SK-N-SH treated with all-trans-retinoic acid at 6 μM for 48 hours (cell line): ENCODE results near the gene CRIP3.

Experiments used
- ATAC-seq: fragments of 200-7000 bp; cut with Tn5 transposase; 3 replicates; pipeline ENCODE4 v1.9.1; 2020; ENCODE audit warnings: mild to moderate bottlenecking, moderate library complexity
- ARNTL ChIP-seq: fragments of 450-650 bp; formaldehyde crosslinking; IDR thresholded peaks from 2 replicates; pipeline ENCODE4 v1.5.0; 2020; ENCODE audit warnings: low read depth, mild to moderate bottlenecking, moderate library complexity, borderline replicate concordance
- BACH2 ChIP-seq: fragments of 250-450 bp; sonication (Bioruptor Pico); IDR thresholded peaks from 2 replicates; pipeline ENCODE4 v1.9.0; 2021; ENCODE audit warnings: mild to moderate bottlenecking, borderline replicate concordance
- CSDC2 ChIP-seq: fragments of 250-450 bp; sonication (Bioruptor Pico); IDR thresholded peaks from 2 replicates; pipeline ENCODE4 v1.5.0; 2020; ENCODE audit warnings: mild to moderate bottlenecking, moderate library complexity
- ESRRG ChIP-seq: fragments of 250-450 bp; sonication (Bioruptor Pico); IDR thresholded peaks from 2 replicates; pipeline ENCODE4 v1.6.1; 2021; ENCODE audit warnings: mild to moderate bottlenecking
- GLIS3 ChIP-seq: fragments of 250-450 bp; sonication (Bioruptor Pico); IDR thresholded peaks from 2 replicates; pipeline ENCODE4 v1.5.0; 2020; ENCODE audit warnings: mild to moderate bottlenecking, moderate library complexity
- ISL1 ChIP-seq: fragments of 250-450 bp; sonication (Bioruptor Pico); IDR thresholded peaks from 2 replicates; pipeline ENCODE4 v2.1.2; 2022; ENCODE audit warnings: mild to moderate bottlenecking, moderate library complexity
- OSR1 ChIP-seq: fragments of 250-450 bp; sonication (Bioruptor Pico); IDR thresholded peaks from 2 replicates; pipeline ENCODE4 v1.8.0; 2022; ENCODE audit warnings: moderate library complexity, mild to moderate bottlenecking, inconsistent platforms
- PPARA ChIP-seq: fragments of 250-450 bp; sonication (Bioruptor Pico); IDR thresholded peaks from 2 replicates; pipeline ENCODE4 v1.5.0; 2020; ENCODE audit warnings: mild to moderate bottlenecking, borderline replicate concordance
- RARB ChIP-seq: fragments of 250-450 bp; sonication (Bioruptor Pico); IDR thresholded peaks from 2 replicates; pipeline ENCODE4 v1.8.0; 2021; ENCODE audit warnings: mild to moderate bottlenecking, moderate library complexity
- SNAI2 ChIP-seq: fragments of 250-450 bp; sonication (Bioruptor Pico); IDR thresholded peaks from 2 replicates; pipeline ENCODE4 v1.5.0; 2020; ENCODE audit warnings: mild to moderate bottlenecking, moderate library complexity
- TOX ChIP-seq: fragments of 250-450 bp; sonication (Bioruptor Pico); IDR thresholded peaks from 2 replicates; pipeline ENCODE4 v1.8.0; 2021; ENCODE audit warnings: mild to moderate bottlenecking, moderate library complexity, borderline replicate concordance
- ZC3H10 ChIP-seq: fragments of 250-450 bp; sonication (Bioruptor Pico); IDR thresholded peaks from 2 replicates; pipeline ENCODE4 v1.5.1; 2021; ENCODE audit warnings: mild to moderate bottlenecking, moderate library complexity
- ZFP3 ChIP-seq: fragments of 250-450 bp; sonication (Bioruptor Pico); IDR thresholded peaks from 2 replicates; pipeline ENCODE4 v1.5.0; 2020; ENCODE audit warnings: mild to moderate bottlenecking, moderate library complexity
- ZFP30 ChIP-seq: fragments of 450-650 bp; formaldehyde crosslinking; IDR thresholded peaks from 2 replicates; pipeline ENCODE4 v1.5.0; 2022; ENCODE audit warnings: mild to moderate bottlenecking, moderate library complexity
- ZNF565 ChIP-seq: fragments of 450-650 bp; formaldehyde crosslinking; conservative IDR thresholded peaks from 2 replicates; pipeline ENCODE4 v1.5.0; 2020; ENCODE audit warnings: low read depth, mild to moderate bottlenecking, moderate library complexity
- ZNF8 ChIP-seq: fragments of 450-650 bp; formaldehyde crosslinking; IDR thresholded peaks from 2 replicates; pipeline ENCODE4 v1.5.0; 2020; ENCODE audit warnings: mild to moderate bottlenecking, moderate library complexity
- TF ChIP-seq, protein P1 (sequence below): fragments of 250-450 bp; sonication (Bioruptor Pico); IDR thresholded peaks from 2 replicates; pipeline ENCODE4 v1.5.1; 2020; ENCODE audit warnings: low read depth, mild to moderate bottlenecking, moderate library complexity
- TF ChIP-seq, protein P2 (sequence below): fragments of 250-450 bp; sonication (Bioruptor Pico); IDR thresholded peaks from 2 replicates; pipeline ENCODE4 v1.8.0; 2020; ENCODE audit warnings: mild to moderate bottlenecking, moderate library complexity, borderline replicate concordance
- TF ChIP-seq, protein P3 (sequence below): fragments of 250-450 bp; sonication (Bioruptor Pico); IDR thresholded peaks from 2 replicates; pipeline ENCODE4 v1.8.0; 2021; ENCODE audit warnings: low read depth, mild to moderate bottlenecking, moderate library complexity, borderline replicate concordance
- TF ChIP-seq, protein P4 (sequence below): fragments of 250-450 bp; sonication (Bioruptor Pico); IDR thresholded peaks from 2 replicates; pipeline ENCODE4 v1.5.0; 2020; ENCODE audit warnings: mild to moderate bottlenecking, moderate library complexity
- TF ChIP-seq, protein P5 (sequence below): fragments of 250-450 bp; sonication (Bioruptor Pico); IDR thresholded peaks from 2 replicates; pipeline ENCODE4 v1.5.1; 2021; ENCODE audit warnings: mild to moderate bottlenecking, moderate library complexity

The CRIP3 gene

DNA sequence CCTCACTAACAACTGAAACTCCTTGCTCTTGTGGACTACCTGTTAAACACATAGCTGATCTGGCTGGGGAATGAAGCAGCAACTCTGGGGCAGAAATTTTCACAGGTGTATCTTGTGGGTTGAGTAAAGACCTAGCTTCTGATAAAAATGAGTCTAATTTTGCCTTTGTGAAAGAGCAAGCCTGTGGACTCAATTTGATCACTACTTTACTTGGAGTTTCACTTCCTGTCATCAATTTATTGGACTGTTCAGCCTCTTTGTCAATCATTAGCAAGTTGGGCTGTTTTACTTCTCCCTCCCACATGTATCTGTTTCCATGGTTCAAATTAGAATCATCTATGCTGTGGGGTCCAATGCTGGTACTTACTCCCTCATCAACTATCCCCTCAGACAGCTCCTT, 29.6 kb upstream of the CRIP3 start:
- ATAC-seq = no peak
- TF ChIP-seq OSR1 = no peak
- no peak for TF ChIP-seq GLIS3
- TF ChIP-seq, protein P1, sequence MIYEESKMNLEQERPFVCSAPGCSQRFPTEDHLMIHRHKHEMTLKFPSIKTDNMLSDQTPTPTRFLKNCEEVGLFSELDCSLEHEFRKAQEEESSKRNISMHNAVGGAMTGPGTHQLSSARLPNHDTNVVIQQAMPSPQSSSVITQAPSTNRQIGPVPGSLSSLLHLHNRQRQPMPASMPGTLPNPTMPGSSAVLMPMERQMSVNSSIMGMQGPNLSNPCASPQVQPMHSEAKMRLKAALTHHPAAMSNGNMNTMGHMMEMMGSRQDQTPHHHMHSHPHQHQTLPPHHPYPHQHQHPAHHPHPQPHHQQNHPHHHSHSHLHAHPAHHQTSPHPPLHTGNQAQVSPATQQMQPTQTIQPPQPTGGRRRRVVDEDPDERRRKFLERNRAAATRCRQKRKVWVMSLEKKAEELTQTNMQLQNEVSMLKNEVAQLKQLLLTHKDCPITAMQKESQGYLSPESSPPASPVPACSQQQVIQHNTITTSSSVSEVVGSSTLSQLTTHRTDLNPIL = no peak
- TF ChIP-seq, protein P2, sequence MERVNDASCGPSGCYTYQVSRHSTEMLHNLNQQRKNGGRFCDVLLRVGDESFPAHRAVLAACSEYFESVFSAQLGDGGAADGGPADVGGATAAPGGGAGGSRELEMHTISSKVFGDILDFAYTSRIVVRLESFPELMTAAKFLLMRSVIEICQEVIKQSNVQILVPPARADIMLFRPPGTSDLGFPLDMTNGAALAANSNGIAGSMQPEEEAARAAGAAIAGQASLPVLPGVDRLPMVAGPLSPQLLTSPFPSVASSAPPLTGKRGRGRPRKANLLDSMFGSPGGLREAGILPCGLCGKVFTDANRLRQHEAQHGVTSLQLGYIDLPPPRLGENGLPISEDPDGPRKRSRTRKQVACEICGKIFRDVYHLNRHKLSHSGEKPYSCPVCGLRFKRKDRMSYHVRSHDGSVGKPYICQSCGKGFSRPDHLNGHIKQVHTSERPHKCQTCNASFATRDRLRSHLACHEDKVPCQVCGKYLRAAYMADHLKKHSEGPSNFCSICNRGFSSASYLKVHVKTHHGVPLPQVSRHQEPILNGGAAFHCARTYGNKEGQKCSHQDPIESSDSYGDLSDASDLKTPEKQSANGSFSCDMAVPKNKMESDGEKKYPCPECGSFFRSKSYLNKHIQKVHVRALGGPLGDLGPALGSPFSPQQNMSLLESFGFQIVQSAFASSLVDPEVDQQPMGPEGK (CRISPR knock-in tag) = no peak
- no peak for TF ChIP-seq ZFP3 (CRISPR knock-in tag)
- no peak for TF ChIP-seq ZNF565 (CRISPR knock-in tag)
- TF ChIP-seq BACH2 = no peak
- TF ChIP-seq ZNF8 = no peak
- no peak for TF ChIP-seq TOX (CRISPR knock-in tag)
- TF ChIP-seq ESRRG (CRISPR knock-in tag) = no peak
- TF ChIP-seq CSDC2 = no peak
- TF ChIP-seq RARB (CRISPR knock-in tag) = no peak
- TF ChIP-seq PPARA (CRISPR knock-in tag) = no peak
- no peak for TF ChIP-seq ZC3H10 (CRISPR knock-in tag)
- TF ChIP-seq ARNTL (CRISPR knock-in tag) = no peak
- no peak for TF ChIP-seq ISL1 (CRISPR knock-in tag)
- TF ChIP-seq, protein P3, sequence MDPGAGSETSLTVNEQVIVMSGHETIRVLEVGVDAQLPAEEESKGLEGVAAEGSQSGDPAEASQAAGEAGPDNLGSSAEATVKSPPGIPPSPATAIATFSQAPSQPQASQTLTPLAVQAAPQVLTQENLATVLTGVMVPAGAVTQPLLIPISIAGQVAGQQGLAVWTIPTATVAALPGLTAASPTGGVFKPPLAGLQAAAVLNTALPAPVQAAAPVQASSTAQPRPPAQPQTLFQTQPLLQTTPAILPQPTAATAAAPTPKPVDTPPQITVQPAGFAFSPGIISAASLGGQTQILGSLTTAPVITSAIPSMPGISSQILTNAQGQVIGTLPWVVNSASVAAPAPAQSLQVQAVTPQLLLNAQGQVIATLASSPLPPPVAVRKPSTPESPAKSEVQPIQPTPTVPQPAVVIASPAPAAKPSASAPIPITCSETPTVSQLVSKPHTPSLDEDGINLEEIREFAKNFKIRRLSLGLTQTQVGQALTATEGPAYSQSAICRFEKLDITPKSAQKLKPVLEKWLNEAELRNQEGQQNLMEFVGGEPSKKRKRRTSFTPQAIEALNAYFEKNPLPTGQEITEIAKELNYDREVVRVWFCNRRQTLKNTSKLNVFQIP (CRISPR knock-in tag) = no peak
- TF ChIP-seq, all 23 proteins: peak for 0

DNA sequence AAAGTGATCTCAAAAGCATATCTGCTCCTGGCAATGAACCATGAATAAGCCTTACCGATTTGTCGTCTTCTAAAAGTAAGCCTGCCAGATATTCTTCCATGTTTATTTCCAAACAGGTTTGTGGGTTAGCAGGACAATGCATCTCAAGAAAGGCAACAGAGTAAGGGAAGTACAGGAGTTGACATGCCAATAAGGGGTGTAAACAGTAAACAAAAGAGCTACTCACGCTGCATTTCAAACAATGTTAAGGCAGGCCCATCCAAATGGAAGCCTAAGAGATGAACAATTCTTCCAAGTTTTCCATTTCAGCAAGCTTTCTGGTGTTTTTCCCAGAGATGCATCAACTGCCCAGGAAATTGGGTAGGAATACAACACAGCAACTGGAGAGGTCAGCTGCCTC, 27.8 kb upstream of the CRIP3 start:
- TF ChIP-seq ZC3H10 (CRISPR knock-in tag) = no peak
- TF ChIP-seq, protein P4, sequence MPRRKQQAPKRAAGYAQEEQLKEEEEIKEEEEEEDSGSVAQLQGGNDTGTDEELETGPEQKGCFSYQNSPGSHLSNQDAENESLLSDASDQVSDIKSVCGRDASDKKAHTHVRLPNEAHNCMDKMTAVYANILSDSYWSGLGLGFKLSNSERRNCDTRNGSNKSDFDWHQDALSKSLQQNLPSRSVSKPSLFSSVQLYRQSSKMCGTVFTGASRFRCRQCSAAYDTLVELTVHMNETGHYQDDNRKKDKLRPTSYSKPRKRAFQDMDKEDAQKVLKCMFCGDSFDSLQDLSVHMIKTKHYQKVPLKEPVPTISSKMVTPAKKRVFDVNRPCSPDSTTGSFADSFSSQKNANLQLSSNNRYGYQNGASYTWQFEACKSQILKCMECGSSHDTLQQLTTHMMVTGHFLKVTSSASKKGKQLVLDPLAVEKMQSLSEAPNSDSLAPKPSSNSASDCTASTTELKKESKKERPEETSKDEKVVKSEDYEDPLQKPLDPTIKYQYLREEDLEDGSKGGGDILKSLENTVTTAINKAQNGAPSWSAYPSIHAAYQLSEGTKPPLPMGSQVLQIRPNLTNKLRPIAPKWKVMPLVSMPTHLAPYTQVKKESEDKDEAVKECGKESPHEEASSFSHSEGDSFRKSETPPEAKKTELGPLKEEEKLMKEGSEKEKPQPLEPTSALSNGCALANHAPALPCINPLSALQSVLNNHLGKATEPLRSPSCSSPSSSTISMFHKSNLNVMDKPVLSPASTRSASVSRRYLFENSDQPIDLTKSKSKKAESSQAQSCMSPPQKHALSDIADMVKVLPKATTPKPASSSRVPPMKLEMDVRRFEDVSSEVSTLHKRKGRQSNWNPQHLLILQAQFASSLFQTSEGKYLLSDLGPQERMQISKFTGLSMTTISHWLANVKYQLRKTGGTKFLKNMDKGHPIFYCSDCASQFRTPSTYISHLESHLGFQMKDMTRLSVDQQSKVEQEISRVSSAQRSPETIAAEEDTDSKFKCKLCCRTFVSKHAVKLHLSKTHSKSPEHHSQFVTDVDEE (CRISPR knock-in tag) = no peak
- no peak for TF ChIP-seq ZNF8
- TF ChIP-seq, protein P1 = no peak
- no peak for TF ChIP-seq PPARA (CRISPR knock-in tag)
- no peak for TF ChIP-seq CSDC2
- no peak for TF ChIP-seq SNAI2 (CRISPR knock-in tag)
- TF ChIP-seq GLIS3 = no peak
- TF ChIP-seq ESRRG (CRISPR knock-in tag) = no peak
- no peak for TF ChIP-seq ZFP3 (CRISPR knock-in tag)
- TF ChIP-seq, protein P3 (CRISPR knock-in tag) = no peak
- TF ChIP-seq RARB (CRISPR knock-in tag) = no peak
- no peak for TF ChIP-seq ZFP30 (CRISPR knock-in tag)
- TF ChIP-seq ISL1 (CRISPR knock-in tag) = no peak
- TF ChIP-seq, protein P5, sequence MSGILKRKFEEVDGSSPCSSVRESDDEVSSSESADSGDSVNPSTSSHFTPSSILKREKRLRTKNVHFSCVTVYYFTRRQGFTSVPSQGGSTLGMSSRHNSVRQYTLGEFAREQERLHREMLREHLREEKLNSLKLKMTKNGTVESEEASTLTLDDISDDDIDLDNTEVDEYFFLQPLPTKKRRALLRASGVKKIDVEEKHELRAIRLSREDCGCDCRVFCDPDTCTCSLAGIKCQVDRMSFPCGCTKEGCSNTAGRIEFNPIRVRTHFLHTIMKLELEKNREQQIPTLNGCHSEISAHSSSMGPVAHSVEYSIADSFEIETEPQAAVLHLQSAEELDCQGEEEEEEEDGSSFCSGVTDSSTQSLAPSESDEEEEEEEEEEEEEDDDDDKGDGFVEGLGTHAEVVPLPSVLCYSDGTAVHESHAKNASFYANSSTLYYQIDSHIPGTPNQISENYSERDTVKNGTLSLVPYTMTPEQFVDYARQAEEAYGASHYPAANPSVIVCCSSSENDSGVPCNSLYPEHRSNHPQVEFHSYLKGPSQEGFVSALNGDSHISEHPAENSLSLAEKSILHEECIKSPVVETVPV = no peak
- TF ChIP-seq OSR1 = no peak
- TF ChIP-seq, all 23 proteins: peak for 0
- ATAC-seq = no peak
